PC-9 (cell line): ENCODE results near the gene RAD9A.

Experiments used
- CTCF ChIP-seq: fragments of 200-600 bp; sonication (generic); conservative IDR thresholded peaks from 2 replicates; pipeline ENCODE4 v1.6.1; 2017; ENCODE audit warnings: mixed run types, antibody characterized with exemption, mild to moderate bottlenecking, moderate library complexity
- EZH2 ChIP-seq: fragments of 200-600 bp; sonication (generic); IDR thresholded peaks from 2 replicates; pipeline ENCODE4 v1.8.0; 2017; ENCODE audit warnings: antibody characterized with exemption, low read depth

GRCh38 chr11:67376873-67377808 is 14.6 kb upstream of the RAD9A start:
- no peak for TF ChIP-seq CTCF
- TF ChIP-seq EZH2: no peak
